ENCODE measurements around the gene CHST15.

GRCh38 chr10:123993534-123994416, 99.6 kb downstream of the CHST15 start:
- TF ChIP-seq CTCF (IDR thresholded peaks at IDR 0.05; ENCODE audit: low read depth, low read length, missing input control) = no peak
- no peak for TF ChIP-seq NR2F2 (IDR thresholded peaks at IDR 0.05)
- no peak for TF ChIP-seq MAX (IDR thresholded peaks at IDR 0.05)
- no peak for TF ChIP-seq REST (IDR thresholded peaks at IDR 0.05)
- TF ChIP-seq TAF1 (conservative IDR thresholded peaks at IDR 0.05) = no peak
- TF ChIP-seq ZBTB33 (IDR thresholded peaks at IDR 0.05) = no peak
- no peak for TF ChIP-seq SP1 (IDR thresholded peaks at IDR 0.05)
